Measurements from ENCODE around the gene NEGR1.

- no peak for TF ChIP-seq ETV6 (IDR thresholded peaks at IDR 0.05; ENCODE audit: borderline replicate concordance in 1 of 2, low read depth in 2 of 2, low read length in 1 of 2)
- no peak for TF ChIP-seq ETV6 (CRISPR knock-in tag; IDR thresholded peaks at IDR 0.05; ENCODE audit: borderline replicate concordance)
- TF ChIP-seq MAZ (CRISPR knock-in tag; conservative IDR thresholded peaks at IDR 0.05 in 1 of 2, IDR thresholded peaks at IDR 0.05 in 1 of 2), result no peak
- TF ChIP-seq TCF7 (IDR thresholded peaks at IDR 0.05; ENCODE audit: borderline replicate concordance), result no peak
- TF ChIP-seq MLX (CRISPR knock-in tag; conservative IDR thresholded peaks at IDR 0.05), result no peak
- no peak for TF ChIP-seq RAD21 (CRISPR knock-in tag; conservative IDR thresholded peaks at IDR 0.05 in 1 of 2, IDR thresholded peaks at IDR 0.05 in 1 of 2)
- no peak for TF ChIP-seq KDM1A (IDR thresholded peaks at IDR 0.05)
- no peak for TF ChIP-seq ATF2 (CRISPR knock-in tag; IDR thresholded peaks at IDR 0.05)
- TF ChIP-seq POLR2A (conservative IDR thresholded peaks at IDR 0.05), result no peak
- no peak for TF ChIP-seq FOXO4 (CRISPR knock-in tag; IDR thresholded peaks at IDR 0.05)
- TF ChIP-seq ZNF274 (IDR thresholded peaks at IDR 0.05; ENCODE audit: borderline replicate concordance, low read depth, low read length), result no peak
- no peak for TF ChIP-seq CTCF (IDR thresholded peaks at IDR 0.05 in 2 of 3, conservative IDR thresholded peaks at IDR 0.05 in 1 of 3; ENCODE audit: insufficient read depth in 2 of 3, low read depth in 1 of 3, low read length in 3 of 3)
- TF ChIP-seq IFI16 (CRISPR knock-in tag; IDR thresholded peaks at IDR 0.05), result no peak
- TF ChIP-seq NR3C1 (CRISPR knock-in tag; IDR thresholded peaks at IDR 0.05), result no peak
- no peak for TF ChIP-seq HMBOX1 (IDR thresholded peaks at IDR 0.05)
These were observed 833.9 kb downstream of the NEGR1 start for GRCh38 chr1:71448444-71448843.
